Measurements from ENCODE around the gene IL17B.

DNA sequence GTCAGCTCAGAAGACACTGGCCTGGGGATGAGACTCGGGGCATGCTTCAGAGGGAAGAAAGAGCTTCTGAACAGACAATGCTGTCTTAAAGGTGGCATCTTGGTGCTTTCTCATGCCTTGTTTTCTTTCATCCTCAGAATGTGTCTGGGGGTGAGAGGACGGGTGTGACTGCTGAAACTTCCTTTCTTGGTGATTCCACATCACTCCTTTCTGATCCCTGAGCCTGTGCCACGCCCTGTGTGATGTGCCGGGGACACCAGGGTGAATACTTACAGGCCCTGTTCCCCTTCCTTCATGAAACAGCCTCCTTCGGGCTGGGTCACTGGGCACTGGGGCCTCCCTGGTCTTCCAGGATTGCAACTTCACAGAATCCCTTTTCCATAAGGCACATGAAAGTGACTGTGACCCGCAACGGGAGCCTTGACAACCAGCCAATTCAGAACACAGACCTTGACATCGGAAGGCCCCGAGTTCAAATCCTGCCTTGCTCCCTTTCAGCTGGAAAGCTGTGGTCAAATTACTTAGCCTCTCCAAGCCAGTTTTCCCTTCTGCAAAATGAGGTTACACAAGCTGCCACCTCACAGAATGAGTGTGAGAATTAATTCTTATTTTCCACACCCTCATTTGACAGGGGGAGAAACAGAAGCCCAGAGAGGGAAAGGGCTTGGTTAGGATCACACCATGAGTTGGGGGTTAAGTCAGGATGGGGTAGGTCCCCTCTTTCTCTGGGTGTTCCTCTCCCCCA lies 44.1 kb upstream of the IL17B start:
- TF ChIP-seq, protein P1, sequence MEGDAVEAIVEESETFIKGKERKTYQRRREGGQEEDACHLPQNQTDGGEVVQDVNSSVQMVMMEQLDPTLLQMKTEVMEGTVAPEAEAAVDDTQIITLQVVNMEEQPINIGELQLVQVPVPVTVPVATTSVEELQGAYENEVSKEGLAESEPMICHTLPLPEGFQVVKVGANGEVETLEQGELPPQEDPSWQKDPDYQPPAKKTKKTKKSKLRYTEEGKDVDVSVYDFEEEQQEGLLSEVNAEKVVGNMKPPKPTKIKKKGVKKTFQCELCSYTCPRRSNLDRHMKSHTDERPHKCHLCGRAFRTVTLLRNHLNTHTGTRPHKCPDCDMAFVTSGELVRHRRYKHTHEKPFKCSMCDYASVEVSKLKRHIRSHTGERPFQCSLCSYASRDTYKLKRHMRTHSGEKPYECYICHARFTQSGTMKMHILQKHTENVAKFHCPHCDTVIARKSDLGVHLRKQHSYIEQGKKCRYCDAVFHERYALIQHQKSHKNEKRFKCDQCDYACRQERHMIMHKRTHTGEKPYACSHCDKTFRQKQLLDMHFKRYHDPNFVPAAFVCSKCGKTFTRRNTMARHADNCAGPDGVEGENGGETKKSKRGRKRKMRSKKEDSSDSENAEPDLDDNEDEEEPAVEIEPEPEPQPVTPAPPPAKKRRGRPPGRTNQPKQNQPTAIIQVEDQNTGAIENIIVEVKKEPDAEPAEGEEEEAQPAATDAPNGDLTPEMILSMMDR (IDR thresholded peaks at IDR 0.05; ENCODE audit: low read length): no peak
- TF ChIP-seq EZH2 (IDR thresholded peaks at IDR 0.05; ENCODE audit: borderline replicate concordance, low read length): no peak
